Activated CD4-positive, alpha-beta T cell treated with anti-CD3 and anti-CD28 coated beads, Interleukin-2, Interleukin-6, amounts not matched to agents 100 ng/mL and 50 ng/mL, durations not matched to agents 16 hours and 8 hours (primary cell): ENCODE measurements around the gene RASL12.

ENCODE experiments used
- DNase-seq: peaks from one replicate; pipeline ENCODE4 v3.0.0-alpha.2; 2020

Gene RASL12

DNA sequence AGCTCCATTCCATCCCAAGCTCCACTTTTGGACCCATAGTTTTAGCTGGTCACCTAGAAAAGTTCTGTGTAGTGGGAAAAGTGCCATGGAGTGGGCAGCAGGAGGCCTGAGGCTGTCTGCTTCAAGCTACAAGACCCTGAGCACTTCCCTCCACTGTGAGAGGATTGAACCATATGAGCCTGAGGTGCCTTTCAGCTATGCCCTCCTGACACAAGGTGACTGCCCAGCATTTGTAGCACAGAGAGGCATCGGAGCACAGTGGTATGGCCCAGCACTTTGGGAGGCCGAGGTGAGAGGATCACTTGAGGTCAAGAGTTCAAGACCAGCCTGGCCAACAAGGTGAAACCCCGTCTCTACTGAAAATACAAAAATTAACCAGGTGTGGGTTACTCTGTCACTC lies 4.8 kb upstream of the RASL12 start:
- DNase-seq: no peak

- DNase-seq: no peak
These were observed 4.2 kb upstream of the RASL12 start for GRCh38 chr15:65072027-65072426.

- no peak for DNase-seq
These were observed 3.6 kb upstream of the RASL12 start for GRCh38 chr15:65071381-65071811.

DNA sequence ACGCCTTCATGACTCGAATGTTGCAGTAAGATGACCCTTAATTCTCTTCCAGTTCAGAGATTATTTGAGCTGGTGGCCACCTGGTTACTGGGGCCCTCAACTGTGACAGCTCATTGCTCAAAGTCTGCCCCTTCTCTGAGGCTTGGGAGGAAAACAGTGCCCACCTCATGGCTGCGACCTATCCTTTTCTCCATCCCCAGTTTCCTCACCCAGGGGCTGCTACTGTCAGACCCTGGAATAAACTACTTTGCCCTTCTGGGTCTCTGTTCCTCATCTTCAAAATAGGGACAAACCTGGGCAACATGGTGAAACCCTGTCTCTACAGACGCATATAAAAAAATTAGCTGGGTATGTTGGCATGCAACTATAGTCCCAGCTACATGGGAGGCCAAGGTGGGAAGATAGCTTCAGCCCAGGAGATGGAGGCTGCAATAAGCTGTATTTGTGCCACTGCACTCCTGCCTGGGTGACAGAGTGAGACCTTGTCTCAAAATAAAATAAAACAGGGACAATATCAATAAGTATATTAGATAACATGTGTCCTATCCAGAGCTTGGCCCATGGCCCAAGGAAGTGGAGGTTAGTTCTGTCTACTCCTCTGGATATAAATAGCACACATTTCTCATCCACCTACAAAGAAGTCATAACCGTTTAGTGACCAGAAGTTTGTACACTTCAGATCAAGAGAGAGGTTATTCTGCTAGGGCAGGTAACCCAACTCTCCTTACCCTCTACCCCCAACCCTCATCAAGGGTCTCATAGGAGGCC lies 2.2 kb upstream of the RASL12 start:
- no peak for DNase-seq

- DNase-seq: no peak
These were observed 1.4 kb upstream of the RASL12 start for GRCh38 chr15:65069179-65069578.

- DNase-seq: no peak
These were observed 605 bp upstream of the RASL12 start for GRCh38 chr15:65068403-65068788.

DNA sequence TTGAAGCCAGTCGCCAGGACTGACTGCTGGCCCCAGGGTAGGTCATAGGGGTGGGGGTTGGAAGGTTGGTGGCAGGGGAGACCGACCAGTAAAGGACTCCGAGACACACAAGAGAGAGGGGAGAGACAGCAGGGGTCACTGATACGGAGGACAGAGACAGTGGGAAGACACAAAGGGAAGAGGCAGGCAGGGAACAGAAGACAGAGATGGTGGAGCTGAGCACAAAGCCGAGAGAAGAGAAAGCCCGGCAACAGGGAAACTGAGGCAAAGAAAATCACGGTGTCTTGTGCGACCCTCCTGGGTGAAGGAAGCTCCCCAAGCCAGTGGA lies 510 bp downstream of the RASL12 start:
- no peak for DNase-seq

GRCh38 chr15:65066635-65067316 lies 1.0 kb downstream of the RASL12 start:
- no peak for DNase-seq

GRCh38 chr15:65066001-65066634 lies 1.7 kb downstream of the RASL12 start:
- DNase-seq: no peak

GRCh38 chr15:65062726-65063125 lies 5.1 kb downstream of the RASL12 start:
- no peak for DNase-seq

- no peak for DNase-seq
These were observed 5.7 kb downstream of the RASL12 start for GRCh38 chr15:65062061-65062460.

DNA sequence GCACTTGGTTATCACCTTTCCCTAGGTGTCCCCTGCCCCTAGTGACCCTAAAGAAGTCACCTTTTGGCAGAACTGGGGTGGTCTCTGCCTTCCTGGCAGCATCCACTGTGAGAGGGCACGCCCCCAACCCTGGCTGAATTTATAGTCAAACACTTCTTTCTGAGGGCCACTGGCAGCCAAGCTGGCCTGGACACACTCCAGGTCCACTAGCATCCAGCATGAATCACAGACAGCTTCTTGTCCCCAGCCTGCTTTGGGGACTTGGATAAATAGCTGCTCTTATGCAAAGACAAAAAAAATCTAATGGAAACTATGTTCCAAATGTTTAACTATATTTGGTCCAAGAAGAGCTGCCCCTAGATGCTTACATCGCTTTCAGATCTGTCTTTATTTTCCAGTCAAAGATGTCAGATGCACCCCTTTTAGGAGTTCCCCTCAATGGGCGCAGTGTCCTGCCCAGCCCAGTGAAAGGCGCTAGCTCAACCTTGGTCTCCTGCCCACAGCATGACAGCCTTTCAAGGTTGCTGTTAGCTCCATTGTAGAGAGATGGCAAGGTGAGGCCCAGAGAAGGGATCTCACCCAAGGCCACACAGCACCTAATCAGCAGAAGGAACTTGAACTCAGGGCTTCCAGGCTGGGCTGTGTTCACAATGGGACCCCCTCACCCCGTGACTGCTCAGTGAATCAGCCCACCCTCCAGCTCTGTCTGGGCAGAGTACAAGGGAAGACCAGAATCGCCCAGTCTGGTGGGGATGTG lies 7.0 kb downstream of the RASL12 start:
- no peak for DNase-seq

DNA sequence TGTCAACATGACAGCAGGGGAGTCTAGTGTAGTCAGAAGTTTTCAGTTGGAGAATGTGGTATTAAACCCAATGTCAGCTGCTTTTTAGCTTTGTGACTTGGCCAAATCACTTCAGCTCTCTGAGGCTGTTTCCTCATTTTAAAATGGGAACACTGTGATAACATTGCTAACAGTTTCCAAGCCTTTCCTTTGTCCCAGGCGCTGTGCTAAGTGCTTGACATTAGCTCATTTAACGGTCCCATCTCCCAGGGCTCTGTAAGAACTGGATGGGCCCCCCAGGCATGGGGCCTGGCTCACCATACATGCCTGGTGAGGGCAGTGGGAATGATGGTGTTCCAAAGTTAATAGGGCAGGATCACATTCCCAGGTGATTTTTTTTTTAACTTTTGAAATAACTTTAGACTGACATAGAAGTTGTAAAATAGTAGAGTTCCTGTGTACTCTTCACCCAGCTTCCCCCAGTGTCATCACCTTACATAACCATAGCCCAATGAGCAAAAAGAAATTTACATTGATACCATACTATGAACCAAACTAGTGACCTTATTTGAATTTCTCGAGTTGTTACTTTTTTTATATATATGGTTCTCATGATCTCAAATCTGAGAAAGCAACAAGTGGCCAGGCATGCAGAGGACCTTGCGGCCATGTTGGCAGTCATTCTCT lies 7.7 kb downstream of the RASL12 start:
- no peak for DNase-seq

GRCh38 chr15:65059369-65059750 lies 8.4 kb downstream of the RASL12 start:
- DNase-seq: no peak

GRCh38 chr15:65058394-65059368 lies 9.1 kb downstream of the RASL12 start:
- DNase-seq: no peak

- DNase-seq: no peak
These were observed 10.2 kb downstream of the RASL12 start for GRCh38 chr15:65057549-65057940.

DNA sequence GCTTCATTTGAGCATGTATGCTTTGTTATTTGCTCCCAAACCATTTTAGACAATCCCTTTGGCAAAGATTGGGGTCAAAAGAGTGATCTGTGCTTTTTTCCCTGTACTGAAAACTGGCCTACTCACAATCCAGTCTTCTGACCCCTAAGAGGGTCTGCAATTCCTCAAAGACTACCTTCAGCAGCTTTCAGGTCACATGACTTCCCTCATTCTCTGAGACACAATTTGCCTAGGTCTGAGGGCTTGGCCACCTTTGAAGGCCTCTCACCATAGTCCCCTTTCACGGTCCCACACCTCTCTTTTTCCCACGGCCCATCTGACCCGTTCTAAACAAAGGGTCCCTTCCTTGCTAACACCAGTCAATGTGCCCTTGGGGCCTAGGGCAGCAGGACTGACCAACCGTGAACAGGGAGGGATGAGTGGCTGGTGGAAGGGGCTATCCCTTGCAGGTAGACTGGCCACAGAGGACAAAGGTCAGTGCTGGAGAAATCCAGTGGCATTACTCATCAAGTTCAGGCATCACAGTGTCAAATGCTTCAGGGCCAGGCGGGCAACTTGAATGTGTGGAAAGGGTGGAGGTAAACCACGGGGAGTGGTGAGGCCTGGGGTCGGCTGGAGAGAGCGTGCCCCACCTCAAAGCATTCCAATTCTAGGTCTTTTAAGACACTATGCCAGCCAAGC lies 10.8 kb downstream of the RASL12 start:
- DNase-seq: no peak

DNA sequence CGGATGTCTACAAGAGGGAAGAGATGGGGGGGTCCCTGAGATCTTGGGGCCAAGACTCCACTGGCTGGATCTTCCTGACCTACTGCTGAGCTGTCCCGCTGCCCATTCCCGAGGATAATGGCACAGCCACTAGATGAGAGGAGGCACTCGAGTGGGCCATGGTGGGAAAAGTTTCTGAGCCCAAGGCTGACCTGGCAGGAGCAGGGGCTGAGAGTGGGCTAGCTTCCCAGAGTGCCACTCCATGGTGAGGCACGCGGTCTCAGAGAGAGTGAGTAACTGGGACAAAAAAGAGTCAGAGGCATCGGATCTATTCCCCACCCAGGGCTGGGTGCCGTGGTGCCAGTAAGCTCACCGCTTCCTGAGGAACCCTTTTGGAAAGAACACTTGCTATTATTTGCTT lies 11.7 kb downstream of the RASL12 start:
- DNase-seq: no peak

GRCh38 chr15:65055201-65055870 lies 12.5 kb downstream of the RASL12 start:
- no peak for DNase-seq
